ENCODE measurements around the gene JAKMIP2.

Gene JAKMIP2

GRCh38 chr5:147689426-147689825 is 93.1 kb downstream of the JAKMIP2 start:
- Histone ChIP-seq H3K9me2 (replicated peaks; ENCODE audit: low read depth, low read length) (no peaks in the 10 kb centered on the region), H2AFZ (ENCODE audit: low read length) (no peak overlapping the region), H3K4me3 (ENCODE audit: low read length, poor library complexity, severe bottlenecking) (no peak overlapping the region), H3K36me3 (ENCODE audit: insufficient read depth, low read length) (no peaks in the 10 kb centered on the region), H3F3A (ENCODE audit: low read depth) (no peaks in the 10 kb centered on the region), H3K27me3 (ENCODE audit: insufficient read depth, low read length, poor library complexity, severe bottlenecking) (no peaks in the 10 kb centered on the region), H3K9ac (ENCODE audit: low read depth, low read length, poor library complexity, severe bottlenecking) (no peak overlapping the region), H3K9me3 (ENCODE audit: insufficient read depth, low read depth, low read length) (no peaks in the 10 kb centered on the region), H3K79me2 (ENCODE audit: insufficient read depth, low read length) (no peaks in the 10 kb centered on the region), H3K4me2 (ENCODE audit: low read depth, low read length, poor library complexity, severe bottlenecking) (no peak overlapping the region), H4K20me1 (ENCODE audit: insufficient read depth, low read length, poor library complexity, severe bottlenecking) (no peaks in the 10 kb centered on the region), H3K4me1 (ENCODE audit: insufficient read depth, low read length, poor library complexity, severe bottlenecking) (no peaks in the 10 kb centered on the region)
- TF ChIP-seq CTCF (conservative IDR thresholded peaks at IDR 0.05; ENCODE audit: low read length) (no peak), EZH2phosphoT487 (IDR thresholded peaks at IDR 0.05; ENCODE audit: borderline replicate concordance) (no peak)

GRCh38 chr5:147688656-147689356 is 93.7 kb downstream of the JAKMIP2 start:
- Histone ChIP-seq H4K20me1 (ENCODE audit: insufficient read depth, low read length, poor library complexity, severe bottlenecking) (no peaks in the 10 kb centered on the region), H3K4me1 (ENCODE audit: insufficient read depth, low read length, poor library complexity, severe bottlenecking) (no peaks in the 10 kb centered on the region), H3K4me2 (ENCODE audit: low read depth, low read length, poor library complexity, severe bottlenecking) (no peak overlapping the region), H3K79me2 (ENCODE audit: insufficient read depth, low read length) (no peaks in the 10 kb centered on the region), H3K4me3 (ENCODE audit: low read length, poor library complexity, severe bottlenecking) (no peak overlapping the region), H2AFZ (ENCODE audit: low read length) (no peak overlapping the region), H3K9ac (ENCODE audit: low read depth, low read length, poor library complexity, severe bottlenecking) (no peak overlapping the region), H3K9me2 (replicated peaks; ENCODE audit: low read depth, low read length) (no peaks in the 10 kb centered on the region), H3K9me3 (ENCODE audit: insufficient read depth, low read depth, low read length) (no peaks in the 10 kb centered on the region), H3K27me3 (ENCODE audit: insufficient read depth, low read length, poor library complexity, severe bottlenecking) (no peaks in the 10 kb centered on the region), H3K36me3 (ENCODE audit: insufficient read depth, low read length) (no peaks in the 10 kb centered on the region), H3F3A (ENCODE audit: low read depth) (no peaks in the 10 kb centered on the region)
- TF ChIP-seq EZH2phosphoT487 (IDR thresholded peaks at IDR 0.05; ENCODE audit: borderline replicate concordance) = no peak
- no peak for TF ChIP-seq CTCF (conservative IDR thresholded peaks at IDR 0.05; ENCODE audit: low read length)

- no peak for TF ChIP-seq EZH2phosphoT487 (IDR thresholded peaks at IDR 0.05; ENCODE audit: borderline replicate concordance)
- no peak for TF ChIP-seq CTCF (conservative IDR thresholded peaks at IDR 0.05; ENCODE audit: low read length)
- no peak overlapping the region for H3K4me3 ChIP-seq (ENCODE audit: low read length, poor library complexity, severe bottlenecking)
- H3F3A ChIP-seq (ENCODE audit: low read depth) = no peaks in the 10 kb centered on the region
- no peaks in the 10 kb centered on the region for H3K36me3 ChIP-seq (ENCODE audit: insufficient read depth, low read length)
- no peaks in the 10 kb centered on the region for H3K4me1 ChIP-seq (ENCODE audit: insufficient read depth, low read length, poor library complexity, severe bottlenecking)
- H3K27me3 ChIP-seq (ENCODE audit: insufficient read depth, low read length, poor library complexity, severe bottlenecking) = no peaks in the 10 kb centered on the region
- no peaks in the 10 kb centered on the region for H3K9me3 ChIP-seq (ENCODE audit: insufficient read depth, low read depth, low read length)
- no peaks in the 10 kb centered on the region for H3K9me2 ChIP-seq (replicated peaks; ENCODE audit: low read depth, low read length)
- H4K20me1 ChIP-seq (ENCODE audit: insufficient read depth, low read length, poor library complexity, severe bottlenecking) = no peaks in the 10 kb centered on the region
- H3K4me2 ChIP-seq (ENCODE audit: low read depth, low read length, poor library complexity, severe bottlenecking) = no peak overlapping the region
- no peak overlapping the region for H2AFZ ChIP-seq (ENCODE audit: low read length)
- no peaks in the 10 kb centered on the region for H3K79me2 ChIP-seq (ENCODE audit: insufficient read depth, low read length)
- H3K9ac ChIP-seq (ENCODE audit: low read depth, low read length, poor library complexity, severe bottlenecking) = no peak overlapping the region
Observed at GRCh38 chr5:147687118-147687517, 95.4 kb downstream of the JAKMIP2 start.
